AG04450 (cell line): Measurements from ENCODE around the gene SGSM2. TPM values are rescaled to one million over a fixed set of nuclear protein-coding genes. Genes with fewer than 3 reads are reported as not detected.
A peak's percentile ranks its signal among the peaks of the same experiment; 100 is the strongest.

Experiments used
- CTCF ChIA-PET: fragments of 300-600, 350-600 bp; formaldehyde crosslinking; extraction: SDS; loops from one replicate; lab custom pipeline; 2022; ENCODE audit warnings: antibody characterized with exemption, inconsistent platforms; lab: Charles Lee
- POLR2A ChIA-PET: fragments of 350-600 bp; formaldehyde crosslinking; extraction: SDS; loops from one replicate; lab custom pipeline; 2021; ENCODE audit warnings: antibody characterized with exemption, inconsistent platforms; lab: Yijun Ruan, JAX
- DNase-seq: peaks from one replicate; pipeline ENCODE4 v3.0.0-alpha.2; 2011; ENCODE audit warnings: low read depth, low spot score
- H3K27ac ChIP-seq: one replicate; pipeline ENCODE4 v1.5.1; 2012; ENCODE audit warnings: low read depth, low read length, control low read depth
- H3K27me3 ChIP-seq: one replicate; pipeline ENCODE4 v1.6.0; 2012; ENCODE audit warnings: low read length; ENCODE audit not compliant: control insufficient read depth, insufficient read depth
- H3K4me3 ChIP-seq: 2 replicates; pipeline ENCODE4 v1.5.1; 2011; ENCODE audit warnings: mild to moderate bottlenecking, low read depth, low read length, control low read depth
- H3K9me3 ChIP-seq: 2 replicates; pipeline ENCODE4 v1.5.1; 2012; ENCODE audit warnings: low read length; ENCODE audit not compliant: control insufficient read depth, insufficient read depth
- polyA plus RNA-seq: library from polyadenylated mRNA; depleted of rRNA; stranded (reverse); fragments of >200 nt; gene quantifications from 2 replicates; pipeline ENCODE4 v1.2.3, GENCODE V29; 2011
- TF ChIP-seq, protein P1 (sequence below): IDR thresholded peaks from 2 replicates; pipeline ENCODE4 v1.5.1; 2011; ENCODE audit warnings: low read depth, low read length, control low read depth, inconsistent platforms

SGSM2 gene
- polyA plus RNA-seq, 1 experiment = 19.7 TPM

DNA sequence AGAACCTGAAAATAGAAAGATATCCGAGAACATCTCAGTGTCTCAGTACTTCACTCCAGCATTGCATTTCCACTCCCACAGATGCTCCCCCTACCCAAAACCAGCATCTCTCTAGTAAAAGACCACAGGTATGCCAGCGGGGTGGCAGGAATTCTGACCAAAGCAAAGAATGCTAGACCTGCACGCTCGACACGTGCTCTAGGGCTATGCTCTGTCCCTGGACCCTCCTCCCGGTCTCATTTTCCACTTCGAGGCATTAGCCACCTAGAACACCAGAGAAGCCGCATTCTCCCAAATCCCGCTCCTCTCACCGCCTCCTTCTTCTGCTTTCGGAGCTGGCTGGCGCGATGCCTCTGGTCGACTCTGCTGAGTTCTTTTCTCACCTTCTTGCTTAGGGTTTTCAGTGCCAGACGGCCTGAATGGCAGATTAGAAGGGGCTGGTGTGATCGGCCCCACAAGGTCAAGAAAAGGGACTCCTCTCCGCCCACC lies 1.5 kb upstream of the SGSM2 start:
- Histone ChIP-seq H3K9me3 (peaks cover 3% of the 10 kb centered on the region; the same call in 1 of the 2 replicates), H3K4me3 (peak overlapping the region; percentile 95), H3K27me3 (no peaks in the 10 kb centered on the region), H3K27ac (peak overlapping the region; percentile 31)
- ChIA-PET POLR2A (interaction anchor here (0.9 to 1.6 kb wide), 12 partner anchors 12 to 620 kb away, joined by 3 to 7 read pairs (median 4); partner anchors contain the start of genes SMG6 and SRR), CTCF (interaction anchor here (0.7 to 3.6 kb wide), 4 partner anchors 17 to 281 kb away, joined by 3 to 14 read pairs (median 7); partner anchors contain the start of gene HIC1)
- TF ChIP-seq, protein P1, sequence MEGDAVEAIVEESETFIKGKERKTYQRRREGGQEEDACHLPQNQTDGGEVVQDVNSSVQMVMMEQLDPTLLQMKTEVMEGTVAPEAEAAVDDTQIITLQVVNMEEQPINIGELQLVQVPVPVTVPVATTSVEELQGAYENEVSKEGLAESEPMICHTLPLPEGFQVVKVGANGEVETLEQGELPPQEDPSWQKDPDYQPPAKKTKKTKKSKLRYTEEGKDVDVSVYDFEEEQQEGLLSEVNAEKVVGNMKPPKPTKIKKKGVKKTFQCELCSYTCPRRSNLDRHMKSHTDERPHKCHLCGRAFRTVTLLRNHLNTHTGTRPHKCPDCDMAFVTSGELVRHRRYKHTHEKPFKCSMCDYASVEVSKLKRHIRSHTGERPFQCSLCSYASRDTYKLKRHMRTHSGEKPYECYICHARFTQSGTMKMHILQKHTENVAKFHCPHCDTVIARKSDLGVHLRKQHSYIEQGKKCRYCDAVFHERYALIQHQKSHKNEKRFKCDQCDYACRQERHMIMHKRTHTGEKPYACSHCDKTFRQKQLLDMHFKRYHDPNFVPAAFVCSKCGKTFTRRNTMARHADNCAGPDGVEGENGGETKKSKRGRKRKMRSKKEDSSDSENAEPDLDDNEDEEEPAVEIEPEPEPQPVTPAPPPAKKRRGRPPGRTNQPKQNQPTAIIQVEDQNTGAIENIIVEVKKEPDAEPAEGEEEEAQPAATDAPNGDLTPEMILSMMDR = no peak
- no peak for DNase-seq

DNA sequence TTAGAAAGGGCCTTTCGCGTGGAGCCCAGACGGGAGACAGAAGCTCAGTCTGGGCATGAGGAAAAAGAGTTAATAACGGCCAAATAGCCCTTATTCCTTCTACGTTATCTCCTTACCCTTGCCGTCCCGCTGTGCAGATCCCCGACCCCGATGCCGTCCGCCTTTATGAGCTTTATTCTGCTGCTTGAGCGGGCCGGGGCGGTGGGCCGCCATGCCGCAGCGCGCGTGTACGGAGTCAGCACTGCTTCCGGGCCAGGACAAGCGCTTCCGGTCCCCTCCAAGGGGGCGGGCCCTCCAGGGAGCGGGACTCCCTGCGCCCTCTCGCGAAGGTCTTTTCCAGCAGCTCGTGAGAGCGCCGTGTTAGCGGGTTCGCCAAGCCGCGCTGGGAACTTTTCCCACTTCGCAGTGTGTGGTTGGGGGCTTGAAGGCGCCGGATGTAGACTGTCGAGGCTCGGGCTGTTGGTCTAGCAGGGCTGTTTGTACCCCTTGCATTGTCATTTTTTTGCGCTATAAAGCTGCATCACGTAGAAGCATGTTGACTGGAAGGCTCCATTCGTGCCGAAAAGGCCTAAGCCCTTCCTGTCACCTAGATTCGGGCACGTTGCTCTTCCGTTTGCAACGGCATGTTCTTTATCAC lies 968 bp upstream of the SGSM2 start, which contains the start of gene TSR1:
Gene TSR1 (minus strand): TSS at position 243 of the 637 bp plus-strand sequence. CDS start 30 bp downstream, at position 213.
- TF ChIP-seq, protein P1 = peak; percentile 36
- H3K27me3 ChIP-seq = no peaks in the 10 kb centered on the region
- ChIA-PET CTCF (interaction anchor here (0.7 to 3.6 kb wide), 4 partner anchors 17 to 282 kb away, joined by 3 to 14 read pairs (median 7); partner anchors contain the start of gene HIC1), POLR2A (interaction anchor here (0.6 to 1.6 kb wide), 14 partner anchors 12 to 620 kb away, joined by 3 to 7 read pairs (median 4); partner anchors contain the start of genes SMG6 and SRR)
- H3K4me3 ChIP-seq = peak within 1 kb of the TSS; percentile 95
- H3K9me3 ChIP-seq = peaks cover 3% of the 10 kb centered on the region; the same call in 1 of the 2 replicates
- H3K27ac ChIP-seq = peak within 1 kb of the TSS; percentile 31
- DNase-seq = peak; percentile 68

DNA sequence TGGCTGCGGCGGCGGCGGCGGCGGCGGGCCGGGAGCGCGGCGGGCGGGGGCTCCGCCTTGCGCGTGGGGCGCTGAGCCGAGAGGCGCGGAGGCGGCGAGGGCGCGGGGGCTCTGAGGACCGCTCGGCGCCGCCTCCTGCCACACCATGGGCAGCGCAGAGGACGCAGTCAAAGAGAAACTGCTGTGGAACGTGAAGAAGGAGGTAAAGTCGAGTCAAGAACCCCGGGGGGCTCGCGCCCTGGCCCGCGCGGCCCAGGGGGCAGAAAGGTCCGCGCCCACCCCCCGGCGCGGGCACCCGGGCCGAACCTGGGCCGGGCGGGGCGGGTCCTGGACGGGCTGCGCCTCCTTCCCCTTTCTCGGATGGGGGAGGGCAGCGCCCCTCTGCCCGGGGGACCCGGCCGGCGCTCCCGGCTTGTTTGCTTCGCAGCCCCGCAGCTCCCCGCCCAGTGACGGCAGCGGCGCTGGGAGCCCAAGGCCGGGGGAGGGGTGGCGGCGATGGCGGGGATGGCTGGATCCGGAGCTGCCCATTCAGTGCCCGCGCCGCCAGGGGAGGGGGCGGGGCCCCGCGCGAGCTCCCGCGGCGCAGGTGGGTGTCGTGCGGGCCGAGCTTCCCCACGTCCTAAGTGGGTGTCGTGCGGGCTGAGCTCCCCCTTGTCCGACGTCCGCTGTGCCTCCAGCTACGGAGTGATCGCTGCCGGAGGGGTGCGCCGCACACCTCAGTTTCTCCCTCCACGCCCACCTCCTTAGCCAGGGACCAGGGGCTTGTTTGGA lies 428 bp downstream of the SGSM2 start:
- Histone ChIP-seq H3K27me3 (no peaks in the 10 kb centered on the region), H3K27ac (peak overlapping the region; percentile 39), H3K4me3 (peak overlapping the region; percentile 95), H3K9me3 (peaks cover 3% of the 10 kb centered on the region; the same call in 1 of the 2 replicates)
- CTCF ChIA-PET = interaction anchor here (1.3 to 3.6 kb wide), 3 partner anchors 10 to 44 kb away, joined by 3 to 15 read pairs (median 14); no protein-coding TSS in a partner anchor
- TF ChIP-seq, protein P1 = no peak
- DNase-seq = no peak
- POLR2A ChIA-PET = interaction anchor here (0.7 to 1.4 kb wide), 5 partner anchors 11 to 81 kb away, joined by 3 to 8 read pairs (median 4); partner anchors contain the start of genes SMG6 and SRR

DNA sequence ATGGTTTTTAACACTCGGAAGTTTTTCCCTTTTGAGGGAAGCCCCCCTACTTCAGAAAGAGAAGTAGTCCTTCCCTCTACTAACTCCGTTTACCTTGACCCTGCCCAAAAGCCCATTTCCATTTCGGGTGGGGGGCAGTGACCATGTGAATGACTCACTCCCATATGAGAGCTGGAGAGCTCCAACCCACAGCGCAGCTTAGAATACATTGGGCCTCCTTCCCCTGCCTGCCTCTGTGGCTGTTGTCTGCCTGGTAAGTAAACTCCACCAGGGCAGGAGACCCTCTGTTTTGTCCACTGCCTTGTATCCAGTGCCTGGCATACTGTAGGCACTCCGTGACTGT lies 985 bp downstream of the SGSM2 start:
- POLR2A ChIA-PET = interaction anchor here (0.7 to 1.4 kb wide), 5 partner anchors 10 to 80 kb away, joined by 3 to 8 read pairs (median 4); partner anchors contain the start of genes SMG6 and SRR
- Histone ChIP-seq H3K4me3 (peak overlapping the region; percentile 95), H3K9me3 (peaks cover 3% of the 10 kb centered on the region; the same call in 1 of the 2 replicates), H3K27ac (peak overlapping the region; percentile 39), H3K27me3 (no peaks in the 10 kb centered on the region)
- DNase-seq = no peak
- CTCF ChIA-PET = interaction anchor here (3.2 to 3.6 kb wide), 2 partner anchors 15 to 44 kb away, joined by 14 to 15 read pairs; no protein-coding TSS in a partner anchor
- TF ChIP-seq, protein P1 = no peak
